ENCODE results near the gene KLHL21. TPM values are rescaled to one million over a fixed set of nuclear protein-coding genes. Genes with fewer than 3 reads are reported as not detected.
"Not testable (repeated sequence)": the region's sequence is repeated elsewhere in the genome, so short reads cannot be mapped to it uniquely, and the experiment has no call there.

Gene KLHL21
- total RNA-seq, 1 donor from 2014 or later, result 69.5 TPM

GRCh38 chr1:6638226-6638625 is 35.6 kb upstream of the KLHL21 start:
- no peak for DNase-seq (ENCODE audit: low read depth)
- Histone ChIP-seq H3K4me3 (ENCODE audit: low read depth, low read length) (no peak overlapping the region), H3K36me3 (ENCODE audit: control insufficient read depth, insufficient read depth, low read length) (no peaks in the 10 kb centered on the region), H3K27me3 (ENCODE audit: control insufficient read depth, insufficient read depth, low read length) (no peaks in the 10 kb centered on the region)
- TF ChIP-seq CTCF (IDR thresholded peaks at IDR 0.05; ENCODE audit: insufficient read depth, low read length, poor library complexity, severe bottlenecking), result no peak

- Histone ChIP-seq H3K4me3 (ENCODE audit: low read depth, low read length) (no peak overlapping the region), H3K36me3 (ENCODE audit: control insufficient read depth, insufficient read depth, low read length) (no peaks in the 10 kb centered on the region), H3K27me3 (ENCODE audit: control insufficient read depth, insufficient read depth, low read length) (no peaks in the 10 kb centered on the region)
- no peak for TF ChIP-seq CTCF (IDR thresholded peaks at IDR 0.05; ENCODE audit: insufficient read depth, low read length, poor library complexity, severe bottlenecking)
- DNase-seq (ENCODE audit: low read depth), result no peak
Measured at GRCh38 chr1:6637770-6638169, 35.1 kb upstream of the KLHL21 start.

- H3K36me3 ChIP-seq (ENCODE audit: control insufficient read depth, insufficient read depth, low read length); H3K27me3 ChIP-seq (ENCODE audit: control insufficient read depth, insufficient read depth, low read length); DNase-seq (ENCODE audit: low read depth); H3K4me3 ChIP-seq (ENCODE audit: low read depth, low read length): not testable (repeated sequence)
Measured at GRCh38 chr1:6636778-6637177, 34.1 kb upstream of the KLHL21 start.

GRCh38 chr1:6635910-6636760 is 33.5 kb upstream of the KLHL21 start:
- TF ChIP-seq CTCF (IDR thresholded peaks at IDR 0.05; ENCODE audit: insufficient read depth, low read length, poor library complexity, severe bottlenecking), result no peak
- no peaks in the 10 kb centered on the region for H3K27me3 ChIP-seq (ENCODE audit: control insufficient read depth, insufficient read depth, low read length)
- DNase-seq (ENCODE audit: low read depth), result no peak
- no peak overlapping the region for H3K4me3 ChIP-seq (ENCODE audit: low read depth, low read length)
- no peaks in the 10 kb centered on the region for H3K36me3 ChIP-seq (ENCODE audit: control insufficient read depth, insufficient read depth, low read length)

- Histone ChIP-seq H3K27me3 (ENCODE audit: control insufficient read depth, insufficient read depth, low read length) (no peaks in the 10 kb centered on the region), H3K36me3 (ENCODE audit: control insufficient read depth, insufficient read depth, low read length) (no peaks in the 10 kb centered on the region), H3K4me3 (ENCODE audit: low read depth, low read length) (no peak overlapping the region)
- TF ChIP-seq CTCF (IDR thresholded peaks at IDR 0.05; ENCODE audit: insufficient read depth, low read length, poor library complexity, severe bottlenecking), result no peak
- no peak for DNase-seq (ENCODE audit: low read depth)
Measured at GRCh38 chr1:6635161-6635909, 32.7 kb upstream of the KLHL21 start.

- Histone ChIP-seq H3K27me3 (ENCODE audit: control insufficient read depth, insufficient read depth, low read length) (no peaks in the 10 kb centered on the region), H3K4me3 (ENCODE audit: low read depth, low read length) (no peak overlapping the region), H3K36me3 (ENCODE audit: control insufficient read depth, insufficient read depth, low read length) (no peaks in the 10 kb centered on the region)
- no peak for DNase-seq (ENCODE audit: low read depth)
- peak; percentile 63 for TF ChIP-seq CTCF (IDR thresholded peaks at IDR 0.05; ENCODE audit: insufficient read depth, low read length, poor library complexity, severe bottlenecking)
Measured at GRCh38 chr1:6634371-6635052, 31.8 kb upstream of the KLHL21 start.
